Activated CD4-positive, alpha-beta T cell treated with anti-CD3 and anti-CD28 coated beads, Interleukin-10, Interleukin-2, amounts not matched to agents 100 ng/mL and 50 ng/mL, durations not matched to agents 16 hours and 8 hours (primary cell): Measurements from ENCODE around the gene FOXA2.
"Not testable (repeated sequence)": the region's sequence is repeated elsewhere in the genome, so short reads cannot be mapped to it uniquely, and the experiment has no call there.

Experiments
- DNase-seq: peaks from one replicate; pipeline ENCODE4 v3.0.0-alpha.2; 2020

The FOXA2 gene

GRCh38 chr20:22567944-22568871 is 16.2 kb downstream of the FOXA2 start:
- DNase-seq = no peak

GRCh38 chr20:22566876-22567658 is 17.3 kb downstream of the FOXA2 start:
- DNase-seq = no peak

GRCh38 chr20:22563062-22563965 is 21.1 kb downstream of the FOXA2 start:
- no peak for DNase-seq

- no peak for DNase-seq
These were observed 21.8 kb downstream of the FOXA2 start for GRCh38 chr20:22562620-22563019.

GRCh38 chr20:22561965-22562577 is 22.3 kb downstream of the FOXA2 start:
- no peak for DNase-seq

- no peak for DNase-seq
These were observed 23.6 kb downstream of the FOXA2 start for GRCh38 chr20:22560817-22561216.

GRCh38 chr20:22559711-22560318 is 24.6 kb downstream of the FOXA2 start:
- DNase-seq = no peak

GRCh38 chr20:22557403-22558276 is 26.7 kb downstream of the FOXA2 start:
- DNase-seq = no peak

GRCh38 chr20:22556565-22557056 is 27.8 kb downstream of the FOXA2 start:
- DNase-seq = no peak

- no peak for DNase-seq
These were observed 28.4 kb downstream of the FOXA2 start for GRCh38 chr20:22555791-22556564.

- no peak for DNase-seq
These were observed 30.0 kb downstream of the FOXA2 start for GRCh38 chr20:22554391-22554790.

- not testable (repeated sequence) for DNase-seq
These were observed 33.9 kb downstream of the FOXA2 start for GRCh38 chr20:22550514-22550913.

- DNase-seq = no peak
These were observed 36.3 kb downstream of the FOXA2 start for GRCh38 chr20:22548040-22548439.

- no peak for DNase-seq
These were observed 38.0 kb downstream of the FOXA2 start for GRCh38 chr20:22546344-22546743.

GRCh38 chr20:22545045-22545444 is 39.3 kb downstream of the FOXA2 start:
- DNase-seq = no peak

GRCh38 chr20:22544462-22544861 is 39.9 kb downstream of the FOXA2 start:
- no peak for DNase-seq

GRCh38 chr20:22542427-22542826 is 41.9 kb downstream of the FOXA2 start:
- DNase-seq = no peak

GRCh38 chr20:22540832-22541231 is 43.5 kb downstream of the FOXA2 start:
- no peak for DNase-seq

GRCh38 chr20:22536956-22537756 is 47.2 kb downstream of the FOXA2 start:
- no peak for DNase-seq
